DMS53 (cell line): ENCODE data around the gene MRPL36.
A peak's percentile ranks its signal among the peaks of the same experiment; 100 is the strongest.
"Not testable (repeated sequence)": the region's sequence is repeated elsewhere in the genome, so short reads cannot be mapped to it uniquely, and the experiment has no call there.

Experiments
- DNase-seq: peaks from one replicate; lab custom pipeline; 2025; lab: John Stamatoyannopoulos, UW

Gene MRPL36

DNA sequence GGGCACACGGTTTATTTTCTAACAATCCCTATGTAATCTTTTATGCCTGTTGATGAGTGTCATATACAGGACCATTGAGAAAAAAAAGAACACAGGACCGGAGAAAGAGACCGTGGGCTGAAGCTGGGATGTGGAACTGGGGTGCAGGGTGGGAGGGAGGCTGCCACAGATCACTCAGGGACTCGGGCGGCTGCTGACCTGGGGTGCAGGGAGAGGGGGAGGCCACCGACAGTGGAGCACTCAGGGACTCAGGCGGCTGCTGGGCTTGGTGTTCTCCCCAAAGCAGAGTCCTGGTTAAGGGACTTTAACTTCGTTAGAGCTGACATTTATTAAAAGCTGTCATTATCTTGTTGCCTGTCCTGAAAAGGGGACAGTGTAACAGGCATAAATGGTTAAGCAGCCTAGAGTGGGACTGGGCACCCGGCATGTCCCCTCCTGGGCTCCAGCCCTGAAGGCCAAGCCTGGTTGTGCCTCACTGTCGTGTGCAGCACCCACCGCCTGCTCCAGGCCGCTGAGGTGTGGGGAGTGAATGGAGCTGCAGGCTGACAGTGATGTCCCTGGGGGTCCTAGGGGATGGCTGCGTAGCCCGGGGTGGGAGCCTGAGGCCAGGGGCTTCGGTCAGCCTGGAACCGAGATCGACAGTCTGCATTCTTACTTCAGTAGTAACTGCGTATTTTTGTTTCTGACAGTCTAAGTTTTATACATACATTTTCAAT, 15.6 kb upstream of the MRPL36 start:
- no peak for DNase-seq

DNA sequence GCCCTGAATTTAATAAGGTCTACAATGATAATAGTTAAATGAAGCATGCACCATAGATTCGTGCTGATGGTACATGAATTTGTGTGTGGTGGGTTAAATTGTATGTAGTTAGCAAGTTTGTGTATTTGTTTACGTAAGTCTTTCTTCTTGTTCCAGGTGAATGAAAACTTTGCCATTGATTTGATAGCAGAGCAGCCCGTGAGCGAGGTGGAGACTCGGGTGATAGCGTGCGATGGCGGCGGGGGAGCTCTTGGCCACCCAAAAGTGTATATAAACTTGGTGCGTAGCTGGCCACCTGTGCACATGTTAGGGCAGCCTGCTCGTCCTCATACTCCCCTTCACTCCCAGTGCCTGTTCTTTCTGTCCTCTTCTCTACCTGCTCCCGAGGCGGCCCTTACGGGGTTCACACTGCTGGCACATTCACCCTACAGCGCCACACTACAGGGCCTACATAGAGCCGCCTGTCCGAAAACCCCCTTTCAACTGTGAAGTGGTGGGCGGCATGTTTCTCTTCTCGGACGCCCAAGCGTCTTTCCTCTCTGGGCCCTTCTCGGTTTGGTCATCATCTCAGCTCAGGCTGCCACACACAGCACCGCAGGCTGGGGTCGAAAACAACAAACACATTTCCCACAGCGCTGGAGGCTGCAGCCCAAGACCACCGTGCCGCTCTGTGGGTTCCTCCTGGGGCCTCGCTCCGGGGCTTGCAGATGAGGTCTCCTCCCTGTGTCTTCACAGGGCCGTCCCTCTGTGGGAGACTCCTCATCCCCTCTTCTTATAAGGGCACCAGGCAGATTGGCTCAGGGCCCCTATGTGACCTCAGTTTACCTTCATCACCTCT, 14.8 kb upstream of the MRPL36 start:
- DNase-seq: no peak

GRCh38 chr5:1810581-1811101, 11.0 kb upstream of the MRPL36 start:
- no peak for DNase-seq

DNA sequence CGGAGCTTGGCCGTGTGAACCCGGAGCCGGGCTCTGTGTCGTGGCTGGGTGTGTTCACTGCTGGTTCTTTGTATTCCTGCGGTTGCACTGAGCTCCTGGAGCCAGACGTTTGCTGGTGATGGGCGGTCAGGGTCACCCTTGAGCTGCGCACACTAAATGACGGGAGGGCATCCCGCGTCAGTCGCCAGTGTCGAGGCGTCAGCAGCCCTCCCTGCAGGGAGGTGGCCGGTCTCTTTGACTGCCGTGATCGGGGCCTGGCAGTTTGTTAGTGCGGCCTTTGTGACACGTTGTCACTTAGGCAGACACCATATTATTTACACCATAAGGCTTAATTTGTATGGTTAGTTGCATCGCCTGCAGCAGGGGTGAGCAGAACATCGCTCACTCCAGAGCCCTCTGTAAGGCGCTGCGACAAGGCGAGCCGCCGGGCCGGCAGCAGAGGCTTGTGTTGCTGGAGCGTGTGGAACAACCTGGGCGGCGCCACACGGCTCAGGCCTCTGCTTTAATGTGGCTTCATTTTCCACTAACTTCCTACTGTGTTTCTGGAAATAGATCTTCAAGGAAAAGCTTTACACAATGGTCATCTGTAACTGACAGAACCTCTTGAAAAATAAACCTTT, 9.9 kb upstream of the MRPL36 start:
- DNase-seq: no peak

GRCh38 chr5:1808439-1808838, 8.8 kb upstream of the MRPL36 start:
- no peak for DNase-seq

GRCh38 chr5:1807451-1808185, 8.0 kb upstream of the MRPL36 start:
- DNase-seq: no peak

GRCh38 chr5:1806974-1807373, 7.3 kb upstream of the MRPL36 start:
- no peak for DNase-seq

- no peak for DNase-seq
Measured at GRCh38 chr5:1806199-1806598, 6.6 kb upstream of the MRPL36 start.

DNA sequence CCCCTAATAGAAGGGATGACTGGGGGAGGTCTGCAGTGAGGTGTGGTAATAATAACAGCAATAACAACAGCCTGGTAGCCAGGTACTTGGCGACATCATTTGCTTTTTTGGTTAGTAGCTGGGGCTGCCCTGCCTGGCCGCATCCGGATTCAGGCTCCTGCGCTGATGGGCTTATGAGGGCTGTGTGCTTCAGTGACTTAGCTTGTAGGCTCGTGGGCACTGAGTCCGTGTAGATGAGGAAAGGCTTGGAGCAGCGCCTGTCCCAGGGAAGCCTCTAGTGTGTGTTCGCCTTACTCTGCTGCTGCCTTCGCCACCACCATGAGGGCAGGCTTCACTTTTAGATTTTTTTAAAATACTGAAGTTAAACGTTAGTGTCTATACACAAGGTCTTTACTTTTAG, 6.1 kb upstream of the MRPL36 start:
- no peak for DNase-seq

- no peak for DNase-seq
Measured at GRCh38 chr5:1805326-1805725, 5.7 kb upstream of the MRPL36 start.

DNA sequence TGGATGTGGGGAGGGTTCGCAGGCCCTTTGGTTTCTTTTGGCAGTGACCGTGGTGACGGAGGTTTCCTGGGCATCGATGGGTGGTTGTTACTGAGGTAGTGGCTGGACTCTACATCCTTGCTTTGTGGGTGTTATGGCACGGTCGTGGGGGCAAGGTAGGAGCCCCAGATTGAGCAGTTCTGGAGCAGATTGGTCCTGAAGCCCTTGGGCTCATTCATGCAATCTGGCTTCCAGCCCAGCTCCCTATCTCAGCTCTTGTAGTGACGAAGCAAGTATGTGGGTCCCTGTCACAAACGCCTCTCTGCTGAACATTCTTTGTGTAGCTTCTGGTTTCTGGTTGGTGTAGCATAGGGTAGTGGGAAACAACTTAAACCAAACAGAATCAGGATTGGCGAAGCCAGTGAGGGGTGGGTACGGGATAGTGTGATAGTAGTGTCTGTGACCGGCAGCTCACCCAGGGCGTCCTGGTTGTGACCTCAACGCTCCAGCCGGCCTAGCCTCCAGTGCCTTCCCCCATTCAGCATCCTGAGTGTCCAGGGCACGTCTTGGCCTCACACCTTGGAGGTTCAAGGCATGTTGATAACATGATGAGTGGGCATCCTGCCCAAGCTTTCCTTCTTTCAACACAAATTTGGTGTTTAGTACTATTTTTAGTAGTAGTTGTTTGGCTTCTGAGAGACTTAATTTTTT, 4.5 kb upstream of the MRPL36 start:
- DNase-seq: no peak

DNA sequence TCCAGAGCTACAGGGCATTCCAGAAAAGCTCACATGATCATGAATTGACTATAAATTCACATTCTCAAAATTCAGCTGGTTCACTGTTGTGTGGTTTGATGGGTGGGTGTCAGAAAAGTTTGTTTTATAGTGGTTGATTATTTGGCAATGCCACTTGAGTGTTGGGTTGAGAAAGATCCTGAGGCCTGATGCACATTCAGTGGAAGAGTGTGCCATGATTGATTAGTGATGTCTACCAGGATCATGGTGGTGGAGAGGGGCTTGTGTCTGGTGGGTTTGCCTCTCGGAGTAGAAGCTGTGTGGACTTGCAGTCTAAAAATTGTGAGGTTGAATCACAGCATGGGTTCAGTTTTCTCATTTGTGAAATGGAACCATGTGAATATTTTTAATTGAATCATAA, 3.6 kb upstream of the MRPL36 start:
- no peak for DNase-seq

- peak; percentile 54 for DNase-seq
Measured at GRCh38 chr5:1801967-1802295, 2.3 kb upstream of the MRPL36 start.

DNA sequence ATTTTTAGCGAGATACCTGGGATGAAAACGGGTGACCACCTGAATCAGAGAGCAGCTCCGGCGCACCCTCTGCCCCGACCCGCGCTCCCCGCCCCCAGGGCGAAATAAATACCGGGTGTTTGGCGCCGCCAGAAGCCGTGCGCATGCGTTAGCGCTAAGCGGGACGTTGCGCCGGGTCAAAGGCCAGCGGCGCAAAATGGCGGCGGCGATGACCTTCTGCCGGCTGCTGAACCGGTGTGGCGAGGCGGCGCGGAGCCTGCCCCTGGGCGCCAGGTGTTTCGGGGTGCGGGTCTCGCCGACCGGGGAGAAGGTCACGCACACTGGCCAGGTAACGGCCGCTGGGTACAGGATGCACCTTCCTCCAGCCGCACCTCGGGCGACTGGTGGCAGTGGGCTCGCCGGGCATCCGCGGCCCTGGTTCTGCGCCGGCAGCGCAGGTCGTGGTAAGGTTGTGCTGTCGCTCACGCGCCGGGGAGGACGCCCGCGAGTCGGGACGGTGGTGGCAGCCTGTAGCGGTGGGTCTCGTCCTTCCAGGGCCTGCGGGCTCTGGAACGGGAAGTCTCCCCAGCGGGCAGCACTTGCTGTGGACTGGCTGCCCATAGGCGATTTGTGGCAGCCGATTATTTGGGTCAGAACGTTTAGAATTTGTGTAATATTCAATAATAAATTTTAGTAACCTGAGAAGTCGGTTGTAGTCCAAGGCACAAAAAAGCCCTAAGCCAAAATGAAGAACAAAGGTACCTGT, 1.8 kb upstream of the MRPL36 start, which contains the start of gene NDUFS6:
Gene NDUFS6, plus strand, starts transcription at position 186 of the 745 bp plus-strand sequence. Its CDS starts 11 bp downstream, at position 197.
- peak; percentile 89 for DNase-seq

- peak; percentile 89 for DNase-seq
Measured at GRCh38 chr5:1800472-1801221, 1.0 kb upstream of the MRPL36 start.

- DNase-seq: peak; percentile 56
Measured at GRCh38 chr5:1799110-1799601, 481 bp downstream of the MRPL36 start.

GRCh38 chr5:1798589-1798988, 1.0 kb downstream of the MRPL36 start:
- not testable (repeated sequence) for DNase-seq

GRCh38 chr5:1797855-1798254, 1.8 kb downstream of the MRPL36 start:
- no peak for DNase-seq

GRCh38 chr5:1797103-1797800, 2.4 kb downstream of the MRPL36 start:
- no peak for DNase-seq
